Measurements from ENCODE around the gene PHYKPL.

DNA sequence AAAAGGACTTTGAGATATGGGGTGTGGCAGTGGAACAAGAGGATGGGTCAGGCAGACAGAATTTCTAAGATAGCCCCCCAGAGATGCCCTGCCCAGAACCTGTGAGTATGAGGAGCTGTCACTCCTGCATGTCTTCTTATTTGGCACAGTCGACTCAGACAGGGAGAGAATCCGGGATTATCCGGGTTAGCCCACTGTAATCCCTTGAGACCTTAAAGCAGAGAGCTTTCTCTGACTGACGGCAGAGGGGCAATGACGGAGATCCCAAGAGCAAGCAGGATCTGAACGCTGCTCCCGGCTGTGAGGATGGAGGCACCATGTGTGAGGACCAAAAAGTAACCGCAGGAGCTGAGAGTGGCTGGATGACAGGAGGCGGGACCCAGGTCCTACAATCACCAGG is 70.1 kb downstream of the PHYKPL start:
- TF ChIP-seq POLR2AphosphoS5 (IDR thresholded peaks at IDR 0.05; ENCODE audit: borderline replicate concordance, low read depth, low read length): no peak
- no peak for TF ChIP-seq EZH2 (IDR thresholded peaks at IDR 0.05)
- no peak for TF ChIP-seq FOXP2 (optimal IDR thresholded peaks at IDR 0.05; ENCODE audit: control extremely low read depth, extremely low read length, insufficient read depth)

All from SK-N-MC (cell line).